ENCODE measurements around the gene ANG. TPM values are rescaled to one million over a fixed set of nuclear protein-coding genes. Genes with fewer than 3 reads are reported as not detected.

ANG gene
- total RNA-seq, 4 donors from 2014 or later, result 1.4 to 15.1 (median 5.8) TPM

DNA sequence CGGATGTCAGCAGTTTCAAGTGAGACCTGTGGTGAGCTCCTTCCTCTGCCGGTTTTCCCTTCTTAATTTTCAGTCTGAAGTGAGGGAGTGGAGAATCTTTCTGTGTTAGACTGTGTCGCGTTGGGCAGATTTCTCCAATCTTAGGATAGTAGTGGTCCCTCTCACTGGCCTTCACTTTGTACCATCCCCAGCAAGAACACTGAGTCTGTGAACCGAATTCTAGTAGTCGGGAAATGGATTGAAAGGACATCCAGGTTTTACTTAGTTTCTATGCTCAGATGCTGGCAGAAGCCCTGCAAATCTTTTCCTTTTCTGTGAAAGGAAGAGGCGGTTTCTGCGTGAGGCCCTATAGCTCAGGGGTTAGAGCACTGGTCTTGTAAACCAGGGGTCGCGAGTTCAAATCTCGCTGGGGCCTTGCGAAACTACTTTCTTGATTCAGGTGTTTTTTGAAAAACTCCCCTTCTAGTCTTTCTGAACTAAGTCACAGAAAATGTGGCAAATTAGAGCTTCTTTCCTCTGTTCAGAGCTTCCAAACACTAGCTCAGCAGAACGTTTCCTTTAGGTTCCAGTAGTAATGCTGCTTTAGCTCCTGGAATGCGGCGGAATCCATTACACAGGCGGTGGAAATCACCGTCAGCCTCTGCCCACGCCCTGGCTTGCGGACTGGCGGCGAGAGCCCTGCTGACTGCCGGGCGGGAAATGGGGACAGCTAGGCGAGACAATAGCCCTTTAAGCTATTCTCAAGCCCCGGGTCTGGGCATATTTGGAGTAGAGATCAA, 7.0 kb upstream of the ANG start:
- DNase-seq, result peak; percentile 21
- Histone ChIP-seq H3K9me3 (no peaks in the 10 kb centered on the region), H3K4me1 (peaks cover 18 to 57% (median 20%) of the 10 kb centered on the region in 3 donors), H3K36me3 (no peaks in the 10 kb centered on the region), H3K27ac (peak overlapping the region; percentile 98 to 100 (median 99)), H3K27me3 (no peaks in the 10 kb centered on the region), H3K4me3 (peak overlapping the region; percentile 65 to 93 (median 80))
- WGBS, 2 donors, result 0% methylated on average over 13 to 22 of the region's 25 CpGs
- TF ChIP-seq, protein P1, sequence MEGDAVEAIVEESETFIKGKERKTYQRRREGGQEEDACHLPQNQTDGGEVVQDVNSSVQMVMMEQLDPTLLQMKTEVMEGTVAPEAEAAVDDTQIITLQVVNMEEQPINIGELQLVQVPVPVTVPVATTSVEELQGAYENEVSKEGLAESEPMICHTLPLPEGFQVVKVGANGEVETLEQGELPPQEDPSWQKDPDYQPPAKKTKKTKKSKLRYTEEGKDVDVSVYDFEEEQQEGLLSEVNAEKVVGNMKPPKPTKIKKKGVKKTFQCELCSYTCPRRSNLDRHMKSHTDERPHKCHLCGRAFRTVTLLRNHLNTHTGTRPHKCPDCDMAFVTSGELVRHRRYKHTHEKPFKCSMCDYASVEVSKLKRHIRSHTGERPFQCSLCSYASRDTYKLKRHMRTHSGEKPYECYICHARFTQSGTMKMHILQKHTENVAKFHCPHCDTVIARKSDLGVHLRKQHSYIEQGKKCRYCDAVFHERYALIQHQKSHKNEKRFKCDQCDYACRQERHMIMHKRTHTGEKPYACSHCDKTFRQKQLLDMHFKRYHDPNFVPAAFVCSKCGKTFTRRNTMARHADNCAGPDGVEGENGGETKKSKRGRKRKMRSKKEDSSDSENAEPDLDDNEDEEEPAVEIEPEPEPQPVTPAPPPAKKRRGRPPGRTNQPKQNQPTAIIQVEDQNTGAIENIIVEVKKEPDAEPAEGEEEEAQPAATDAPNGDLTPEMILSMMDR (IDR thresholded peaks at IDR 0.05), result no peak
- TF ChIP-seq POLR2A (IDR thresholded peaks at IDR 0.05), result peak in 1 of 4 donors; percentile 4
- intact Hi-C loops (cut with DNase I), result loop anchor here (10.0 kb wide), 1 partner anchor 347 kb away; the partner anchor contains the start of gene CCNB1IP1

DNA sequence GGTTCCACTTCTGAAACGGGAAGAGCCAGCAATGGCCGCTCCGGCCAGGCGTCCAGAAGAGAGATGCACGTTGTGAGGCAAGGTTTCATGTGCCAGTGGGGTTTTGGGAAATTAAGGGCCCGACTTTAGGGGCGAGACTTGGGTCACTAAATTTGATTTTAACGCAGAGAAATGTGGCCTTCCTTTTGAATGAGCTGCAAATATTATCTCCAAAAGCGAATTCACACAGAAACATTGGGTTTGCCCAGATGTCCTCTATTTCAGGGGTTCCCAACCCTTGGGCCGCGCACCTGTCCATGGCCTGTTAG, 6.5 kb upstream of the ANG start:
- no peaks in the 10 kb centered on the region for H3K9me3 ChIP-seq
- H3K36me3 ChIP-seq, result no peaks in the 10 kb centered on the region
- TF ChIP-seq, protein P1 (IDR thresholded peaks at IDR 0.05), result peak in 1 of 6 experiments; percentile 5
- TF ChIP-seq POLR2A (IDR thresholded peaks at IDR 0.05), result no peak
- DNase-seq, result no peak
- peak overlapping the region; percentile 98 to 100 (median 99) for H3K27ac ChIP-seq
- peak overlapping the region; percentile 65 to 93 (median 80) for H3K4me3 ChIP-seq
- peaks cover 20 to 61% (median 21%) of the 10 kb centered on the region in 3 donors for H3K4me1 ChIP-seq
- 0% methylated on average over 4 to 10 of the region's 11 CpGs for WGBS, 2 donors
- no peaks in the 10 kb centered on the region for H3K27me3 ChIP-seq
- intact Hi-C loops (cut with DNase I), result loop anchor here (10.0 kb wide), 1 partner anchor 347 kb away; the partner anchor contains the start of gene CCNB1IP1

DNA sequence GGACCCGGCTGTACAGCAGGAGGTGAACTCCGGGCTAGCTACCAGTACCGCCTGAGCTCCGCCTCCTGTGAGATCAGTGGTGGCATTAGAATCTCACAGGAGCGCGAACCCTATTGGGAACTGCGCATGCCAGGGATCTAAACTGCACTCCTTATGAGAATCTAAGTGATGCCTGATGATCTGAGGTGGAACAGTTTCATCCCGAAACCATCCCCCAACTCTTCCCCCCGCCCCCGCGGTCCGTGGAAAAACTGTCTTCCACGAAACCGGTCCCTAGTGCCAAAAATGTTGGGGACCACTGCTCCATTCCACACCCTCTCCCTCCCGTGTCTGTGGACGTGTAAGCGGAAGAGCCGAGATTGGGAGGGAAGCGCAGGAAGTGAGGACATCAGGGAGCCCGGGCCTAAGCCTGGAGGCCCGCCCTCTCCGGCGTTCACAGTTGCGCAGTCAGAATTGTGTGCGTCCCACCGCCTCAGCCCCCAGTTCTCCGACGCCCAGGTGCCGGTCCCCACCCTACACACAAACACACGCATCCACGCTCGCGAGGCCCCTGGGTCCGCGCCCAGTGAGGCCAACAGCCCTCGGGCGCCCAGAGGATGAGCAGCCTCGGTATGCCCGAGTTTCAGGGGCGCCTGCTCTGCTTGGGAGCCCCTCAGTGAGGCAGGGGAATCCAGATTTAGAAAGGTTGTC, 6.0 kb upstream of the ANG start:
- TF ChIP-seq, protein P1 (IDR thresholded peaks at IDR 0.05), result peak in 3 of 6 experiments; percentile 3 to 9 (median 4)
- peak in 3 of 4 donors; percentile 68 to 96 (median 92) for TF ChIP-seq POLR2A (IDR thresholded peaks at IDR 0.05)
- Histone ChIP-seq H3K27ac (peak overlapping the region; percentile 98 to 100 (median 99)), H3K36me3 (no peaks in the 10 kb centered on the region), H3K4me3 (peak overlapping the region; percentile 65 to 93 (median 80)), H3K27me3 (no peaks in the 10 kb centered on the region), H3K9me3 (no peaks in the 10 kb centered on the region), H3K4me1 (peaks cover 20 to 66% (median 21%) of the 10 kb centered on the region in 3 donors)
- peak; percentile 31 for DNase-seq
- WGBS, 2 donors, result 0% methylated on average over 32 of the region's 40 CpGs; no CpG with 5 or more reads in 1 of the 2 donors
- intact Hi-C loops (cut with DNase I), result loop anchor here (10.0 kb wide), 1 partner anchor 348 kb away; the partner anchor contains the start of gene CCNB1IP1

DNA sequence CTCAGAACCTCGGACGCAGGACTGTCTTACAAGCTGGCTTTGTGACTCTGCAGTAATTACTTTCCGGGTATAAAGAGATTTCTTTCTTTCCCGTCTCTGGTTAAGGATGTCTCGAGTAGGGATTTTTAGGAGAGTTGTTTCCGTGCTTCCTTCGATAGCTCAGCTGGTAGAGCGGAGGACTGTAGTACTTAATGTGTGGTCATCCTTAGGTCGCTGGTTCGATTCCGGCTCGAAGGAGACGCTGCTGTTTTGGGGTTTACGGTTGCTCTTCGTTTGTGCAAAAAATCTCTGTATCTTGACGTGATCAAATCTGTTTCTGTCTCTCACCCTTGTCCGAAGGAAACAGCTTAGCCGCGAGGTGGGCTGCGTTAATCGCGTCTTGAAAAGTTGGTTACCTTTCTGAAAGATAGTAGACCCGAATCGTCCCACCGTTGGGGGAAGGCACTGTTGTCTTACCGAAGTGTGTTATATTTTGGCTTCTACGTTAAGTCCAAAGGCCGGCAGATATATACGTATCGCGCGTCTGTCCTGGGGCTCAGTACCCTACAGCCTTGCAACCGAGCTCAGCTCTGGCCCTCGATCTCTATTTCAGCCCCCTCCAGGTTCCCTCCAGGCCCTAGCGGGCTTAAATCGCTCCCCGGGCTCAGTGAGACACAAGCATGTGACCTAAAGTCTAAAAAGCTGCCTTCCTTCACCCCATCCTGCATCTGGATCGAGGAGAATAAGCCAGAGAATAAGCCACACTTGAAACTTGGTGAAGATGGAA, 5.3 kb upstream of the ANG start:
- Histone ChIP-seq H3K4me3 (peak overlapping the region; percentile 65 to 93 (median 80)), H3K27me3 (no peaks in the 10 kb centered on the region), H3K36me3 (no peaks in the 10 kb centered on the region), H3K9me3 (no peaks in the 10 kb centered on the region), H3K27ac (peak overlapping the region; percentile 98 to 100 (median 99)), H3K4me1 (peaks cover 20 to 69% (median 21%) of the 10 kb centered on the region in 3 donors)
- intact Hi-C loops (cut with DNase I), result loop anchor here (10.0 kb wide), 1 partner anchor 349 kb away; the partner anchor contains the start of gene CCNB1IP1
- WGBS, 2 donors, result 0 to 1% methylated on average over 21 to 23 of the region's 38 CpGs
- TF ChIP-seq, protein P1 (IDR thresholded peaks at IDR 0.05), result no peak
- no peak for TF ChIP-seq POLR2A (IDR thresholded peaks at IDR 0.05)
- no peak for DNase-seq

Data from esophagus squamous epithelium (tissue), 5 donors.